ENCODE data around the gene TBX1. TPM values are rescaled to one million over a fixed set of nuclear protein-coding genes. Genes with fewer than 3 reads are reported as not detected.

TBX1 gene
- total RNA-seq, 4 donors from 2014 or later = 7.6 to 34.3 (median 18.5) TPM

GRCh38 chr22:19734163-19734562 lies 26.4 kb upstream of the TBX1 start:
- no peak overlapping the region for H3K4me3 ChIP-seq (replicated peaks in 1 of 3)
- peaks cover 0 to 10% of the 10 kb centered on the region in 2 donors for H3K4me1 ChIP-seq
- intact Hi-C loops (cut with DNase I) = no loop called here
- H3K9me3 ChIP-seq = no peaks in the 10 kb centered on the region
- DNase-seq = no peak
- H3K36me3 ChIP-seq = no peaks in the 10 kb centered on the region
- TF ChIP-seq POLR2A (IDR thresholded peaks at IDR 0.05) (no peak), CTCF (IDR thresholded peaks at IDR 0.05) (no peak)
- WGBS, 2 donors = 88 to 93% methylated on average over 5 to 6 of the region's 7 CpGs
- no peaks in the 10 kb centered on the region for H3K27me3 ChIP-seq
- H3K27ac ChIP-seq = no peak overlapping the region

- H3K9me3 ChIP-seq = no peaks in the 10 kb centered on the region
- peaks cover 0 to 10% of the 10 kb centered on the region in 2 donors for H3K4me1 ChIP-seq
- H3K27ac ChIP-seq = no peak overlapping the region
- no peak for DNase-seq
- WGBS, 2 donors = 88 to 93% methylated on average over 3 to 4 of the region's 5 CpGs
- TF ChIP-seq POLR2A (IDR thresholded peaks at IDR 0.05) (no peak), CTCF (IDR thresholded peaks at IDR 0.05) (no peak)
- no peaks in the 10 kb centered on the region for H3K27me3 ChIP-seq
- H3K36me3 ChIP-seq = no peaks in the 10 kb centered on the region
- intact Hi-C loops (cut with DNase I) = no loop called here
- H3K4me3 ChIP-seq (replicated peaks in 1 of 3) = no peak overlapping the region
Observed at GRCh38 chr22:19734837-19735382, 25.7 kb upstream of the TBX1 start.

- Histone ChIP-seq H3K36me3 (no peaks in the 10 kb centered on the region), H3K4me1 (peaks cover 0 to 3% of the 10 kb centered on the region in 2 donors), H3K4me3 (replicated peaks in 1 of 3) (no peak overlapping the region), H3K27me3 (no peaks in the 10 kb centered on the region), H3K27ac (no peak overlapping the region), H3K9me3 (no peaks in the 10 kb centered on the region)
- intact Hi-C loops (cut with DNase I) = no loop called here
- WGBS, 2 donors = 85 to 87% methylated on average over 11 to 18 of the region's 21 CpGs
- no peak for TF ChIP-seq POLR2A (IDR thresholded peaks at IDR 0.05)
- TF ChIP-seq CTCF (IDR thresholded peaks at IDR 0.05) = no peak
- no peak for DNase-seq
Observed at GRCh38 chr22:19735665-19736510, 24.7 kb upstream of the TBX1 start.

- H3K27ac ChIP-seq = no peak overlapping the region
- H3K36me3 ChIP-seq = no peaks in the 10 kb centered on the region
- no peak for DNase-seq
- TF ChIP-seq CTCF (IDR thresholded peaks at IDR 0.05) (no peak), POLR2A (IDR thresholded peaks at IDR 0.05) (no peak)
- no peaks in the 10 kb centered on the region for H3K27me3 ChIP-seq
- no peaks in the 10 kb centered on the region for H3K9me3 ChIP-seq
- intact Hi-C loops (cut with DNase I) = no loop called here
- H3K4me3 ChIP-seq (replicated peaks in 1 of 3) = no peak overlapping the region
- no peaks in the 10 kb centered on the region for H3K4me1 ChIP-seq
- 81 to 90% methylated on average over 5 to 11 of the region's 17 CpGs for WGBS, 2 donors
Observed at GRCh38 chr22:19737846-19738663, 22.5 kb upstream of the TBX1 start.
